MV-4-11 (cell line): ENCODE results near the gene P2RX7.
A peak's percentile ranks its signal among the peaks of the same experiment; 100 is the strongest.

Source experiments
- DNase-seq: peaks from one replicate; lab custom pipeline; 2025; lab: John Stamatoyannopoulos, UW

Gene P2RX7

GRCh38 chr12:121110211-121110940 is 22.3 kb upstream of the P2RX7 start:
- DNase-seq: peak; percentile 91

GRCh38 chr12:121111684-121112083 is 21.0 kb upstream of the P2RX7 start:
- DNase-seq: no peak

- DNase-seq: peak; percentile 20
These were observed 20.2 kb upstream of the P2RX7 start for GRCh38 chr12:121112496-121112895.

- DNase-seq: no peak
These were observed 19.6 kb upstream of the P2RX7 start for GRCh38 chr12:121113057-121113456.

GRCh38 chr12:121114019-121114639 is 18.5 kb upstream of the P2RX7 start:
- DNase-seq: no peak

GRCh38 chr12:121114806-121115205 is 17.9 kb upstream of the P2RX7 start:
- DNase-seq: no peak

GRCh38 chr12:121115530-121115929 is 17.1 kb upstream of the P2RX7 start:
- no peak for DNase-seq

- no peak for DNase-seq
These were observed 16.1 kb upstream of the P2RX7 start for GRCh38 chr12:121116318-121117225.

DNA sequence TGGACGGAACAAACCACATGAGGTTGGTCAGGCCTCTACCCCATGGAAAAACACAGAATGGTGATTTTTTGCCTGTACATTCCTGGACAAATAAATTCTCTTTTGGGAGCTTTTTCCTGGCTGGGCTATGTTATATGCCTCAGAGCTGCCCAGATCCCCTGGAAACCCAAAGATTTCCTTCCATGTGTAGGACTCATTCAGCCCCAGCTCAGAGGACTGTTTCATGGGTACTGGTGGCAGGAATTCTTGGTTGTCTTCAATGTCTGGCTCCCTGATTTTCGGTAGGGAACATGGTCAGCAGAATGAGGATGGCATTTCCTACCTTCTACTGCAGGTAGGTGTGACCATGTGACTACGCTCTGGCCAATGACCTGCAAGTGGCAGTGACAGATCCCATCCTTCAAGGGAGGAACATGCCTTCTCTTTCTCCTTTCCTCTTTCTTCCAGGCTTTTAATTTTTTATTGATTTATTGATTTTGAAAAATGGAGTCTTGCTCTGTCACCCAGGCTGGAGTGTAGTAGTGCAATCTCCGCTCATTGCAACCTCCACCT is 15.4 kb upstream of the P2RX7 start:
- no peak for DNase-seq

- DNase-seq: no peak
These were observed 12.4 kb upstream of the P2RX7 start for GRCh38 chr12:121120323-121120722.

GRCh38 chr12:121120989-121121755 is 11.5 kb upstream of the P2RX7 start:
- no peak for DNase-seq

GRCh38 chr12:121121805-121122204 is 10.9 kb upstream of the P2RX7 start:
- no peak for DNase-seq

DNA sequence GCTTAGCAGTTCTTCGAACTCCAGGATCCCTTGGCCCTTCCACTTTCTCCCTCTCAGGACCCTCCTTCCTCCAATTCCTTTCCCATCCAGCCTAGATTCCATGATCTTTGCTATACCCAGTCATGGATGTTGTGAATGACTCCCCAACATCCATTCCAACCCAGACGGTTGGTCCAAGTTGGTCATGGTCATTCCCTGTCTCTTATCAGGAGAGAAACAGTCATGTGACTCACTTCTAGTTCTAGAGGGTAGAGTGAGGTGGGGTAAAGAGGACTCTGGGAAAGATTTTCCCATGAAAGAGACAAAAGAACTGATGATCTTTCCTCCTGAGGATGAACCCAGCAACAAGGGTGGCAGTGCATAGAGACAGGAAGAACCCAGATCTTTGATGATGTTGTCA is 9.2 kb upstream of the P2RX7 start:
- no peak for DNase-seq

DNA sequence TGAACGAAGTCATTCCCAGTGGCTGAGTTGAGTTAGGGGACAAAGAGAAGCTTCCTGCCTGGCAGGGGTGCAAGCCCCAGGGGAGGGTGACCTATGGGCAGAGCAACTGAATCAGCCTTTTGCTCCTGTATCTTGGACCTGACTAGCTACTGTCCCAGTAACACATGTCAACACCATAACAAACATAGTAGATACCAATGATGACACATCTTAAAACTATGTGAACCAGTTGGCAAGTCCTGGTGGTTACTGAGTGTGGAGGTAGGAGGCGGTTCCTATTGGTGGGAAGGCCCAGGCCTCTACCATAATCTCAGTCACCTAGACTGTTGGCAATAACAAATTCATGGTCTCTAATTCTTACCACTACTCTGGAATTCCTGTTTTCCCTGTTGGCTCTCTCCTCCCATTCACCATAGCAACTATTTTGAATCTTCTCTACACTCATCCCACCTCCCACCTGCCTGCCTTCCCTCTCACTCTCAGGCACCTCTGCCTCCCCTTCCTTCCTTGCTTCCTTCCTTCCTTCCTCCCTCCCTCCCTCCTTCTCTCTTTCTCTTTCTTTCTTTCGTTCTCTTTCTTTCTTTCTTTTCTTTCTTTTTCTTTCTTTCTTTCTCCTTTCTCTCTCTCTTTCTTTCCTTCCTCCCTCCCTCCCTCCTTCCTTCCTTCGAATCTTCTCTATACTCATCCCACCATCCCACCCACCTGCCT is 8.1 kb upstream of the P2RX7 start:
- DNase-seq: peak; percentile 9

GRCh38 chr12:121127501-121127900 is 5.2 kb upstream of the P2RX7 start:
- DNase-seq: no peak

DNA sequence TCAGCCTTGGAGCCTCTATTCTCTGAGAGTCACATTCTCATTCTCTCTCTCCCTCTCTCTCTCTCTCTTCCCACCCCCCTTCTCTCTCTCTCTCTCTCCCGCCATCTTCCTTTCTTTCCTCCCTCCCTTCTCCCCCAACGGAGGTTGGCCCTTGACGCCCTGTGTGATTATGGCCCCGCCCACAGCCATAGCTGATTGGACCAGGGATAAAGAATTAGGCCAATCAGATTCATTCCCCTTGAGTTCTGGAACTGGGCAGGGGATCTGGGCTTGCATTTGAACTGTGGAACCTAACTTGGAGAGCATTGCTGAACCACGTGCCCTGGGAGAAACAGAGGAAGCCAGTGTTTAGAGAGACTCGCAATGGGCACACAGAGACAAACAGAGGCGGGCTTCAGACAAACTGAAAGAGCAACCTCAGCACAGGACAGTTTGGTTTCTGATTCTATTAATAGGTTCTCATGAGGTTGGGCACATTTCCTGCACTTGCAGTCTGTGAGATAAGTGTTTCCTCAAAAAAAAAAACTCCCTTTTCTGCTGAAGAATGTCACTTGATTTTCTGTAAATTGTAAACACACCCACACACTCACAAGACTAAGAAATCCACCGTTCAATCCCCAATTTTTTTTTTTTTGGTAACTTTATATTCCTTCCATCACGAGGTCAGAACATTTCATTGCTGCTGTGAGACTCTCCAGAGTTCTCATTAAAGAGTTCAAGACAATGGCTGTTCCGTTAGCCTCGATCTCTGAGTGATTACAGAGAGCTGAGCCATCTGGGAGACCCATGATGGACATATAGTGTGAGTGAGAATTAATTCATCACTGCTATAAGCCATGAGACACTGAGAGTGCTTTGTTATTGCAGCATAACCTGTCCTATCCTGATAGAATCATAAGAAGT is 3.5 kb upstream of the P2RX7 start:
- DNase-seq: peak; percentile 99

DNA sequence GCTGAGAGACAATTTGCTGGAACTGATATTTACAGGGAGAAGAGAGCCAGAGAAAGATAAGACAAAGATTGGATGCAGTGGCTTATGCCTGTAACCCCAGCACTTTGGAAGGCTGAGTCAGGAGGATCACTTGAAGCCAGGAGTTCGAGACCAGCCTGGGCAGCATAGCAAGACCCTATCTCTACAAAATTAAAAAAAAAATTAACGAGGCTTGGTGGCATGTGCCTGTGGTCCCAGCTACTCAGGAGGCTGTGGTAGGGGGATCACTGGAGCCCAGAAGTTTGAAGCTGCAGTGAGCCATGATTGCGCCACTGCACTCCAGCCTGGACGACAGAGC is 2.9 kb upstream of the P2RX7 start:
- no peak for DNase-seq

DNA sequence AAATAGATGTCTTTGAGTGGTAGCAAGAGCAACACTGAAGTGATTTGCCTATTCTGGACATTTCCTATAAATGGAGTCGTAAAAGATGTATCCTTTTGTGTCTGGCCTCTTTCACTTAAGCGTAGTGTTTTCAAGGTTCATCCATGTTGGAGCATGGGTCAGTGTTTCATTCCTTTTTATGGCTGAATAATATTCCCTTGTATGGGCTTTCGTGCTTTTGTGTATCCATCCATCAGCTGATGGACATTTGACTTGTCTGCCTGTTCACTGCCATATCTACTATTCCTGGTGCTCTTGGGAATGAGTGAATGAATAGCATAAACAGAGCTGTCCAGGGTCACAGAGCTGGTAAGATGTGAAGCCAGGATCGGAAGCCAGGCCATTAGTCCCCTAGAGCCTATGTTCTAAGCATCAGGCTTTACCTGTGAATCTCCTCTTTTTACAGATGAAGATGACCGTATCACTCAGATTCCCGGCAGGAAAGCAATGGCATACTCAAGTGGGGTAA is 1.8 kb upstream of the P2RX7 start:
- no peak for DNase-seq

- DNase-seq: no peak
These were observed 735 bp upstream of the P2RX7 start for GRCh38 chr12:121131941-121132341.

GRCh38 chr12:121133838-121134237 is 1.2 kb downstream of the P2RX7 start:
- no peak for DNase-seq
